Stomach (tissue), 4 donors: ENCODE measurements around the gene NAXD.

Experiments used
- CTCF ChIP-seq, 7 experiments: fragments of 450-650 bp in 4 of 7; fragments of 200-600 bp in 3 of 7; sonication (generic) in 3 of 7; IDR thresholded peaks; one replicate each; pipeline ENCODE4 v1.5.1; 2016 to 2019; ENCODE audit warnings: antibody characterized with exemption in 7 of 7, control low read depth in 2 of 7, mild to moderate bottlenecking in 1 of 7
- EP300 ChIP-seq: sonication (generic); formaldehyde crosslinking; IDR thresholded peaks from one replicate; pipeline ENCODE4 v1.6.1; 2017; ENCODE audit warnings: antibody characterized with exemption
- POLR2A ChIP-seq, 4 donors: fragments of 450-650 bp; IDR thresholded peaks; one replicate each; pipeline ENCODE4 v1.6.1; 2016; ENCODE audit warnings: antibody characterized with exemption in 4 of 4, control low read depth in 2 of 4, mild to moderate bottlenecking in 1 of 4, moderate library complexity in 1 of 4
- POLR2AphosphoS5 ChIP-seq, 3 donors: sonication (generic); formaldehyde crosslinking; IDR thresholded peaks; one replicate each; pipeline ENCODE4 v1.6.1; 2016; ENCODE audit warnings: antibody characterized with exemption in 3 of 3

DNA sequence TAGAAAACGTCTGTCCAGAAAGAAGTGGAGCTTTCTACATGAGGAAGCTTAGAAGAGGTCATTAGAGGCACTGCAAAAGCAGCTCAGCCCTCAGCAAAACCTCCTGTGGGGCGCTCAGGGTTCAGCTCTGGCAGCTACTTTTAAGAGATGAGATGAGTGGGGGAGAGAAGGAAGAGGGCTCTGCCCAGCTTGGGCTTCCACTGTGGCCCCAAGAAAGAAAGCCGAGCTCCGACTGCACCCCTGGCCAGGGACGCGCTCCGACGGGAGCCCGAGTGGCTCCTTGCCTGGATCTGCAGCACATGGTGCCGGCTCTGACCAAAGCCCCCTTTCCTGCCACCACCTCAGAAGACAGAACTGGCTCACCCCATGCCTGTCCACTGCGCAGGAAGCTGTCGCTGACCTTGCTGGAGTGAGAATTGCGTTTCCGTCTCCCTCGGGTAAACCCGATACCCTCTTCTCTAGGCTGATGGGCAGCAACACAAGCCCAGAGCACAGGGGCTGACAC lies 36.4 kb downstream of the NAXD start:
- TF ChIP-seq POLR2AphosphoS5 (IDR thresholded peaks at IDR 0.05) (no peak), EP300 (no peak), POLR2A (IDR thresholded peaks at IDR 0.05) (no peak), CTCF (IDR thresholded peaks at IDR 0.05) (no peak)
